ENCODE measurements around the gene MSGN1.

DNA sequence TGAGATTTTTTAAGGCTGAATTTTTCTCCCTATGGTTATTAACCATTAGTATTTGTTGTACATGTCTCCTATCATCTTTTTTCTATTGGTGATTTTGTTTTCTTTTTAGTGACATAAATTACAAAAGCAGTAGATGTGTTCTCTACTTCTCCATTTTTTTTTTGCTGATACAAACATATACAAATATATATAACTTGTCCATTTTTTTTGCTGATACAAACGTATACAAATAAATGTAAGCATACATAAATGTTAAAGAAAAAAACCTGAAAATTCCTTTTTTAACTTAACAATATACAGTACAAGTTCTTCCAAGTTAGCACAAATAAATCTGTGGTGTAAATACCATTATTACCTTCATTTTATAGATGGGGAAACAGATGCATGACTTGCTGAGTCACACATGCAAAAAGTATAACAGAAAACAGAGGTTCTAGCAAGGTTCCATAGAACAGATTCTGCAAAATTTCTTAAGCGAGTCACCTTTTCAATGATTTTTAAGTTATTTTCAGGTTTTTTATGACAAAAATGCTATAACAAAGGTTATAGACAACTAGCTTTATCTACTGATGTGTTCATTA lies 2.1 kb downstream of the MSGN1 start:
- TF ChIP-seq, protein P1, sequence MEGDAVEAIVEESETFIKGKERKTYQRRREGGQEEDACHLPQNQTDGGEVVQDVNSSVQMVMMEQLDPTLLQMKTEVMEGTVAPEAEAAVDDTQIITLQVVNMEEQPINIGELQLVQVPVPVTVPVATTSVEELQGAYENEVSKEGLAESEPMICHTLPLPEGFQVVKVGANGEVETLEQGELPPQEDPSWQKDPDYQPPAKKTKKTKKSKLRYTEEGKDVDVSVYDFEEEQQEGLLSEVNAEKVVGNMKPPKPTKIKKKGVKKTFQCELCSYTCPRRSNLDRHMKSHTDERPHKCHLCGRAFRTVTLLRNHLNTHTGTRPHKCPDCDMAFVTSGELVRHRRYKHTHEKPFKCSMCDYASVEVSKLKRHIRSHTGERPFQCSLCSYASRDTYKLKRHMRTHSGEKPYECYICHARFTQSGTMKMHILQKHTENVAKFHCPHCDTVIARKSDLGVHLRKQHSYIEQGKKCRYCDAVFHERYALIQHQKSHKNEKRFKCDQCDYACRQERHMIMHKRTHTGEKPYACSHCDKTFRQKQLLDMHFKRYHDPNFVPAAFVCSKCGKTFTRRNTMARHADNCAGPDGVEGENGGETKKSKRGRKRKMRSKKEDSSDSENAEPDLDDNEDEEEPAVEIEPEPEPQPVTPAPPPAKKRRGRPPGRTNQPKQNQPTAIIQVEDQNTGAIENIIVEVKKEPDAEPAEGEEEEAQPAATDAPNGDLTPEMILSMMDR (conservative IDR thresholded peaks at IDR 0.05; ENCODE audit: low read depth, low read length) = no peak
- no peak for TF ChIP-seq EZH2 (IDR thresholded peaks at IDR 0.05; ENCODE audit: borderline replicate concordance, low read depth, low read length, poor library complexity, severe bottlenecking)

Measured in A673 (cell line).